ENCODE measurements around the gene AQP7.
"Not testable (repeated sequence)": the region's sequence is repeated elsewhere in the genome, so short reads cannot be mapped to it uniquely, and the experiment has no call there.

DNA sequence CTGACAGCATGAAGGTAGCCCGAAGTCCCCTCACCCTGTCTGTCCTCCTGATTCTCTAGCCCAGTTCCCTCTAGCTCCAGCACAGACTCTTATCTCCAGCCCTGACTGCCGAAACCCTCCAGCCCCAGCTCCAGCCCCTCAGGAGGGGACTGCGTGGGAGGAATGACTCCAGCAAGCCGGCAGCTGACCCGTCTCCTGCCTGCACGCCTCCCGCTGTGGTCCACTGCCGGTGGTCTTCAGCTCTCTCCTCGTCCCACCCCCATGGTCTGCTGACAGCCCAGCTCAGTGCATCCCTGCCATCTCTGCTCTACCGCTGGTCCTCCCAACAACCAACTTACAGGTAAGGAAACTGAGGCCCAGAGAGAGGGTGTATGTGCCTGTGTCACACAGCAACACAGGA is 559 bp downstream of the AQP7 start:
- not testable (repeated sequence) for TF ChIP-seq POLR2AphosphoS5 (IDR thresholded peaks at IDR 0.05)
- TF ChIP-seq, protein P1, sequence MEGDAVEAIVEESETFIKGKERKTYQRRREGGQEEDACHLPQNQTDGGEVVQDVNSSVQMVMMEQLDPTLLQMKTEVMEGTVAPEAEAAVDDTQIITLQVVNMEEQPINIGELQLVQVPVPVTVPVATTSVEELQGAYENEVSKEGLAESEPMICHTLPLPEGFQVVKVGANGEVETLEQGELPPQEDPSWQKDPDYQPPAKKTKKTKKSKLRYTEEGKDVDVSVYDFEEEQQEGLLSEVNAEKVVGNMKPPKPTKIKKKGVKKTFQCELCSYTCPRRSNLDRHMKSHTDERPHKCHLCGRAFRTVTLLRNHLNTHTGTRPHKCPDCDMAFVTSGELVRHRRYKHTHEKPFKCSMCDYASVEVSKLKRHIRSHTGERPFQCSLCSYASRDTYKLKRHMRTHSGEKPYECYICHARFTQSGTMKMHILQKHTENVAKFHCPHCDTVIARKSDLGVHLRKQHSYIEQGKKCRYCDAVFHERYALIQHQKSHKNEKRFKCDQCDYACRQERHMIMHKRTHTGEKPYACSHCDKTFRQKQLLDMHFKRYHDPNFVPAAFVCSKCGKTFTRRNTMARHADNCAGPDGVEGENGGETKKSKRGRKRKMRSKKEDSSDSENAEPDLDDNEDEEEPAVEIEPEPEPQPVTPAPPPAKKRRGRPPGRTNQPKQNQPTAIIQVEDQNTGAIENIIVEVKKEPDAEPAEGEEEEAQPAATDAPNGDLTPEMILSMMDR (IDR thresholded peaks at IDR 0.05), result not testable (repeated sequence)
